GM12878 (cell line): ENCODE results near the gene CFAP299. TPM values are rescaled to one million over a fixed set of nuclear protein-coding genes. Genes with fewer than 3 reads are reported as not detected.

ENCODE experiments used
- ATAC-seq: fragments of 200-7000 bp; cut with Tn5 transposase; 3 replicates; pipeline ENCODE4 v1.9.1; 2020; ENCODE audit warnings: mild to moderate bottlenecking, moderate library complexity
- BruUV-seq: library from RNA; stranded (reverse); fragments of 400-500 nt; replicated peaks from 2 replicates; lab custom pipeline; 2021; lab: Mats Ljungman, UMichigan
- CTCF ChIA-PET: fragments of 300-600 bp; sonication (Branson Sonifier 250); formaldehyde crosslinking; extraction: SDS; loops from one replicate; lab custom pipeline; 2021; ENCODE audit warnings: inconsistent platforms; lab: Yijun Ruan, JAX
- POLR2A ChIA-PET: fragments of 350-600 bp; formaldehyde crosslinking; extraction: SDS; loops from one replicate; lab custom pipeline; 2021; ENCODE audit warnings: inconsistent platforms; lab: Charles Lee
- RAD21 ChIA-PET: fragments of 300-600 bp; sonication (Branson Sonifier 250); formaldehyde crosslinking; loops from one replicate; lab custom pipeline; 2023; ENCODE audit warnings: antibody characterized with exemption; ENCODE audit not compliant: unreplicated experiment; lab: Charles Lee
- SMC1A ChIA-PET: fragments of 300-600 bp; sonication (Branson Sonifier 250); formaldehyde crosslinking; loops from one replicate; lab custom pipeline; 2023; ENCODE audit not compliant: unreplicated experiment, uncharacterized antibody; lab: Charles Lee
- DNase-seq: peaks from one replicate; pipeline ENCODE4 v3.0.0-alpha.2; 2011; ENCODE audit warnings: low read depth, low spot score
- FAIRE-seq: peaks from 3 replicates; lab custom pipeline; 2011; peaks lifted over from hg19 to GRCh38; lab: Jason Lieb, UNC
- H2AFZ ChIP-seq: 2 replicates; pipeline ENCODE4 v1.6.0; 2011; ENCODE audit warnings: low read depth, low read length, control low read depth; ENCODE audit not compliant: control insufficient read depth
- H3K27ac ChIP-seq: 2 replicates; pipeline ENCODE4 v1.5.1; 2011; ENCODE audit warnings: control low read depth; ENCODE audit not compliant: control insufficient read depth, insufficient read depth
- H3K27me3 ChIP-seq, 2 experiments: replicated peaks in 1 of 2; 2 replicates each; pipeline versions ENCODE4 v1.6.0 to v1.6.1; 2011; ENCODE audit warnings: low read length in 1 of 2; ENCODE audit not compliant: control insufficient read depth in 2 of 2, insufficient read depth in 2 of 2
- H3K36me3 ChIP-seq, 2 experiments: 2 replicates each; pipeline ENCODE4 v1.5.1; 2011; ENCODE audit warnings: low read length in 1 of 2; ENCODE audit not compliant: control insufficient read depth in 2 of 2, insufficient read depth in 2 of 2
- H3K4me1 ChIP-seq: 2 replicates; pipeline ENCODE4 v1.6.1; 2011; ENCODE audit warnings: mild to moderate bottlenecking, low read length, moderate library complexity, mixed read lengths; ENCODE audit not compliant: control insufficient read depth, insufficient read depth
- H3K4me2 ChIP-seq: 2 replicates; pipeline ENCODE4 v1.6.0; 2011; ENCODE audit warnings: control low read depth; ENCODE audit not compliant: control insufficient read depth, insufficient read depth
- H3K4me3 ChIP-seq: fragments of 200-600 bp; sonication (generic); 2 replicates; pipeline ENCODE4 v1.5.1; 2016
- H3K79me2 ChIP-seq: 2 replicates; pipeline ENCODE4 v1.6.0; 2011; ENCODE audit warnings: low read length; ENCODE audit not compliant: control insufficient read depth, insufficient read depth
- H3K9ac ChIP-seq: 2 replicates; pipeline ENCODE4 v1.8.0; 2011; ENCODE audit warnings: low read length, control low read depth, mixed read lengths; ENCODE audit not compliant: control insufficient read depth, insufficient read depth
- H3K9me3 ChIP-seq: replicated peaks from 3 replicates; pipeline ENCODE4 v1.5.1; 2011; ENCODE audit warnings: mild to moderate bottlenecking, low read length; ENCODE audit not compliant: control insufficient read depth, insufficient read depth
- H4K20me1 ChIP-seq: 2 replicates; pipeline ENCODE4 v1.6.0; 2011; ENCODE audit not compliant: control insufficient read depth, insufficient read depth
- ATF2 ChIP-seq: IDR thresholded peaks from 2 replicates; pipeline ENCODE4 v1.6.1; 2012; ENCODE audit warnings: low read length, inconsistent platforms
- E4F1 ChIP-seq: fragments of 450-650 bp; IDR thresholded peaks from 2 replicates; pipeline ENCODE4 v1.6.1; 2018; ENCODE audit warnings: borderline replicate concordance, mild to moderate bottlenecking; ENCODE audit not compliant: partially characterized antibody
- ELK1 ChIP-seq: IDR thresholded peaks from 2 replicates; pipeline ENCODE4 v1.6.1; 2012; ENCODE audit warnings: low read depth, low read length, improper control_type of control experiment
- GABPA ChIP-seq: IDR thresholded peaks from 2 replicates; pipeline ENCODE4 v1.6.1; 2014; ENCODE audit warnings: antibody characterized with exemption, low read depth, mild to moderate bottlenecking, inconsistent platforms
- RAD51 ChIP-seq: fragments of 450-650 bp; IDR thresholded peaks from 2 replicates; pipeline ENCODE4 v1.6.1; 2016; ENCODE audit warnings: moderate library complexity, mild to moderate bottlenecking, inconsistent platforms
- RBBP5 ChIP-seq: fragments of 200-600 bp; sonication (generic); conservative IDR thresholded peaks from 2 replicates; pipeline ENCODE4 v1.6.1; 2016
- RELB ChIP-seq: fragments of 450-650 bp; IDR thresholded peaks from 2 replicates; pipeline ENCODE4 v1.6.1; 2017; ENCODE audit warnings: low read depth, mild to moderate bottlenecking, moderate library complexity
- SRF ChIP-seq, 2 experiments: IDR thresholded peaks; 2 replicates each; pipeline ENCODE4 v1.6.1; 2011; ENCODE audit warnings: low read depth in 2 of 2, low read length in 2 of 2, mild to moderate bottlenecking in 1 of 2, moderate library complexity in 1 of 2
- USF2 ChIP-seq: IDR thresholded peaks from 2 replicates; pipeline ENCODE4 v1.6.1; 2011; ENCODE audit warnings: low read depth, low read length, improper control_type of control experiment, borderline replicate concordance
- WGBS: methylation state at CpG from one replicate; pipeline ENCODE4 v1.1.6; 2016; ENCODE audit warnings: low lambda C conversion rate; ENCODE audit not compliant: insufficient replicate concordance, insufficient coverage; ENCODE audit errors: missing lambda C conversion rate; 5-methylcytosine and 5-hydroxymethylcytosine counted together
- in situ Hi-C: fragments of 300-500 bp; cut with MboI; formaldehyde crosslinking; loops from 9 replicates; pipeline ENCODE4 v1.14.3; 2018; ENCODE audit warnings: mixed read lengths
- intact Hi-C: fragments of 100-400 bp; cut with micrococcal nuclease; formaldehyde crosslinking; loops from one replicate; pipeline ENCODE4 v1.14.2; 2022; ENCODE audit not compliant: unreplicated experiment
- polyA plus RNA-seq, 11 experiments: library from polyadenylated mRNA; depleted of rRNA in 4 of 11; unstranded in 6 of 11; stranded (reverse) in 5 of 11; fragments of >200 nt; fragmentation: Nextera tagmentation in 4 of 11; fragmentation: Illumina TruSeq in 1 of 11; extraction: Ambion mirVana in 4 of 11; extraction: Trizol in 1 of 11; gene quantifications; 1 replicate in 1 of 11; 2 replicates in 10 of 11; pipeline versions ENCODE4 v1.2.1 to v1.2.3, GENCODE V29; 2011 to 2016; ENCODE audit warnings: inconsistent platforms in 2 of 11, missing spikeins in 2 of 11, low read depth in 1 of 11
- total RNA-seq, 4 experiments: library from RNA; depleted of rRNA in 3 of 4; stranded (reverse); fragments of >200 nt in 3 of 4; fragmentation: Illumina TruSeq in 1 of 4; extraction: Trizol in 1 of 4; gene quantifications; 2 replicates each; pipeline versions ENCODE4 v1.2.1 to v1.2.3, GENCODE V29; 2013 to 2021

Gene CFAP299
- total and polyA plus RNA-seq, 10 of the 15 experiments (the other 5 are each of a cell fraction or from before 2014, with no cell fraction given), result 0.06 to 0.34 TPM; not detected in 8

GRCh38 chr4:80388284-80388607, 52.7 kb downstream of the CFAP299 start:
- ATAC-seq, result no peak
- 60% methylated on average over 8 of the region's 8 CpGs for WGBS
- H3K4me3 ChIP-seq, result no peak overlapping the region
- ChIA-PET CTCF (no interaction called here), SMC1A (no interaction called here), POLR2A (no interaction called here), RAD21 (no interaction called here)
- H3K27me3 ChIP-seq, result no peaks in the 10 kb centered on the region
- no peak for FAIRE-seq
- no peaks in the 10 kb centered on the region for H3K36me3 ChIP-seq
- H3K79me2 ChIP-seq, result no peaks in the 10 kb centered on the region
- no peak overlapping the region for H3K27ac ChIP-seq
- in situ Hi-C loops (no loop called here), intact Hi-C loops (no loop called here)
- TF ChIP-seq E4F1 (no peak), USF2 (no peak)
- no peaks in the 10 kb centered on the region for H4K20me1 ChIP-seq
- H3K9ac ChIP-seq, result no peak overlapping the region
- no peaks in the 10 kb centered on the region; the same call in 2 of the 3 replicates for H3K9me3 ChIP-seq
- H3K4me1 ChIP-seq, result no peaks in the 10 kb centered on the region
- no peak overlapping the region for H3K4me2 ChIP-seq
- H2AFZ ChIP-seq, result no peak overlapping the region
- DNase-seq, result no peak
- BruUV-seq, result no TSS peak

- Histone ChIP-seq H4K20me1 (no peaks in the 10 kb centered on the region), H3K27ac (no peak overlapping the region), H3K4me1 (no peaks in the 10 kb centered on the region; the same call in 1 of the 2 replicates), H3K79me2 (no peaks in the 10 kb centered on the region), H2AFZ (no peak overlapping the region), H3K36me3 (no peaks in the 10 kb centered on the region), H3K4me3 (no peak overlapping the region), H3K4me2 (no peak overlapping the region), H3K9me3 (peaks cover 4% of the 10 kb centered on the region; the same call in 2 of the 3 replicates), H3K27me3 (no peaks in the 10 kb centered on the region), H3K9ac (no peak overlapping the region)
- ChIA-PET POLR2A (no interaction called here), CTCF (interaction anchor here (1.2 kb wide), 1 partner anchor 25 kb away, joined by 3 read pairs; no protein-coding TSS in a partner anchor), RAD21 (no interaction called here), SMC1A (interaction anchor here (1.2 kb wide), 1 partner anchor 597 kb away, joined by 3 read pairs; no protein-coding TSS in a partner anchor)
- 64% methylated on average over 2 of the region's 2 CpGs for WGBS
- in situ Hi-C loops, result no loop called here
- DNase-seq (no peak), FAIRE-seq (no peak), ATAC-seq (no peak)
- intact Hi-C loops, result no loop called here
- no TSS peak for BruUV-seq
- no peak for TF ChIP-seq ATF2
- no peak for TF ChIP-seq ELK1
- TF ChIP-seq RBBP5, result no peak
- no peak for TF ChIP-seq RELB
- no peak for TF ChIP-seq GABPA
- TF ChIP-seq RAD51, result no peak
- no peak for TF ChIP-seq SRF (IDR thresholded peaks at IDR 0.05; ENCODE audit: low read depth in 2 of 2, low read length in 2 of 2)
Measured at GRCh38 chr4:80390178-80390577, 54.6 kb downstream of the CFAP299 start.
